Activated naive CD4-positive, alpha-beta T cell treated with anti-CD3 and anti-CD28 coated beads, Interleukin-2, amount 50 U/mL, for 24 hours (primary cell): Measurements from ENCODE around the gene HHIPL2.

ENCODE experiments used
- H3K27ac Mint-ChIP-seq: one replicate; pipeline ENCODE4 v1.8.0; 2021; ENCODE audit warnings: mild to moderate bottlenecking, mixed read lengths
- H3K27me3 Mint-ChIP-seq: one replicate; pipeline ENCODE4 v1.8.0; 2021; ENCODE audit warnings: mixed read lengths
- H3K36me3 Mint-ChIP-seq: one replicate; pipeline ENCODE4 v1.8.0; 2021; ENCODE audit warnings: mixed read lengths
- H3K4me1 Mint-ChIP-seq: one replicate; pipeline ENCODE4 v1.8.0; 2021; ENCODE audit warnings: mixed read lengths
- H3K4me3 Mint-ChIP-seq: one replicate; pipeline ENCODE4 v1.8.0; 2021; ENCODE audit warnings: mild to moderate bottlenecking, mixed read lengths
- H3K9me3 Mint-ChIP-seq: one replicate; pipeline ENCODE4 v1.8.0; 2021; ENCODE audit warnings: mixed read lengths

Gene HHIPL2

GRCh38 chr1:222547944-222548671 is at the start of gene HHIPL2:
Gene HHIPL2 (minus strand): TSS chr1:222548104. CDS start chr1:222548044, 60 bp downstream.
- H3K9me3 Mint-ChIP-seq: no peaks in the 10 kb centered on the region
- H3K27me3 Mint-ChIP-seq: peaks cover 8% of the 10 kb centered on the region
- no peaks in the 10 kb centered on the region for H3K4me1 Mint-ChIP-seq
- H3K27ac Mint-ChIP-seq: no peak within 1 kb of the TSS
- no peak within 1 kb of the TSS for H3K4me3 Mint-ChIP-seq
- no peaks in the 10 kb centered on the region for H3K36me3 Mint-ChIP-seq

- no peaks in the 10 kb centered on the region for H3K9me3 Mint-ChIP-seq
- no peak overlapping the region for H3K4me3 Mint-ChIP-seq
- peaks cover 9% of the 10 kb centered on the region for H3K4me1 Mint-ChIP-seq
- H3K27me3 Mint-ChIP-seq: no peaks in the 10 kb centered on the region
- H3K27ac Mint-ChIP-seq: no peak overlapping the region
- H3K36me3 Mint-ChIP-seq: peaks cover 2% of the 10 kb centered on the region
These were observed 48.8 kb upstream of the HHIPL2 start for GRCh38 chr1:222596696-222597095.

GRCh38 chr1:222594789-222595188 is 46.9 kb upstream of the HHIPL2 start:
- H3K36me3 Mint-ChIP-seq: no peaks in the 10 kb centered on the region
- H3K9me3 Mint-ChIP-seq: no peaks in the 10 kb centered on the region
- peaks cover 22% of the 10 kb centered on the region for H3K4me1 Mint-ChIP-seq
- no peak overlapping the region for H3K4me3 Mint-ChIP-seq
- no peaks in the 10 kb centered on the region for H3K27me3 Mint-ChIP-seq
- no peak overlapping the region for H3K27ac Mint-ChIP-seq

- peaks cover 8% of the 10 kb centered on the region for H3K36me3 Mint-ChIP-seq
- no peak overlapping the region for H3K27ac Mint-ChIP-seq
- H3K27me3 Mint-ChIP-seq: no peaks in the 10 kb centered on the region
- peaks cover 47% of the 10 kb centered on the region for H3K4me1 Mint-ChIP-seq
- H3K4me3 Mint-ChIP-seq: no peak overlapping the region
- H3K9me3 Mint-ChIP-seq: no peaks in the 10 kb centered on the region
These were observed 44.3 kb upstream of the HHIPL2 start for GRCh38 chr1:222592171-222592570.

GRCh38 chr1:222589462-222590302 is 41.8 kb upstream of the HHIPL2 start, which contains the start of gene TAF1A:
Gene TAF1A (minus strand): TSS chr1:222589933.
- H3K4me3 Mint-ChIP-seq: peak within 1 kb of the TSS; percentile 99
- no peaks in the 10 kb centered on the region for H3K27me3 Mint-ChIP-seq
- no peaks in the 10 kb centered on the region for H3K9me3 Mint-ChIP-seq
- H3K27ac Mint-ChIP-seq: peak within 1 kb of the TSS; percentile 97
- H3K36me3 Mint-ChIP-seq: peaks cover 20% of the 10 kb centered on the region
- peaks cover 69% of the 10 kb centered on the region for H3K4me1 Mint-ChIP-seq

GRCh38 chr1:222588135-222588534 is 40.2 kb upstream of the HHIPL2 start:
- Mint-ChIP-seq H3K4me1 (peaks cover 71% of the 10 kb centered on the region), H3K36me3 (peaks cover 23% of the 10 kb centered on the region), H3K9me3 (no peaks in the 10 kb centered on the region), H3K27me3 (no peaks in the 10 kb centered on the region), H3K27ac (peak overlapping the region; percentile 23), H3K4me3 (peak overlapping the region; percentile 99)

- no peaks in the 10 kb centered on the region for H3K9me3 Mint-ChIP-seq
- peak overlapping the region; percentile 72 for H3K4me3 Mint-ChIP-seq
- H3K4me1 Mint-ChIP-seq: peaks cover 73% of the 10 kb centered on the region
- peak overlapping the region; percentile 79 for H3K27ac Mint-ChIP-seq
- peaks cover 30% of the 10 kb centered on the region for H3K36me3 Mint-ChIP-seq
- H3K27me3 Mint-ChIP-seq: no peaks in the 10 kb centered on the region
These were observed 38.9 kb upstream of the HHIPL2 start for GRCh38 chr1:222586842-222587241.

- H3K36me3 Mint-ChIP-seq: peaks cover 42% of the 10 kb centered on the region
- H3K4me1 Mint-ChIP-seq: peaks cover 47% of the 10 kb centered on the region
- H3K27ac Mint-ChIP-seq: no peak overlapping the region
- H3K4me3 Mint-ChIP-seq: no peak overlapping the region
- H3K9me3 Mint-ChIP-seq: no peaks in the 10 kb centered on the region
- no peaks in the 10 kb centered on the region for H3K27me3 Mint-ChIP-seq
These were observed 35.2 kb upstream of the HHIPL2 start for GRCh38 chr1:222583079-222583478.

GRCh38 chr1:222582099-222582774 is 34.3 kb upstream of the HHIPL2 start:
- no peak overlapping the region for H3K4me3 Mint-ChIP-seq
- no peaks in the 10 kb centered on the region for H3K27me3 Mint-ChIP-seq
- no peak overlapping the region for H3K27ac Mint-ChIP-seq
- no peaks in the 10 kb centered on the region for H3K9me3 Mint-ChIP-seq
- H3K36me3 Mint-ChIP-seq: peaks cover 43% of the 10 kb centered on the region
- peaks cover 40% of the 10 kb centered on the region for H3K4me1 Mint-ChIP-seq

GRCh38 chr1:222579316-222579715 is 31.4 kb upstream of the HHIPL2 start:
- Mint-ChIP-seq H3K4me3 (no peak overlapping the region), H3K27me3 (no peaks in the 10 kb centered on the region), H3K4me1 (peaks cover 22% of the 10 kb centered on the region)

GRCh38 chr1:222570837-222571236 is 22.9 kb upstream of the HHIPL2 start:
- peaks cover 29% of the 10 kb centered on the region for H3K4me1 Mint-ChIP-seq
- H3K27ac Mint-ChIP-seq: no peak overlapping the region
- H3K36me3 Mint-ChIP-seq: peaks cover 52% of the 10 kb centered on the region
- no peaks in the 10 kb centered on the region for H3K27me3 Mint-ChIP-seq
- H3K9me3 Mint-ChIP-seq: peaks cover 5% of the 10 kb centered on the region
- H3K4me3 Mint-ChIP-seq: no peak overlapping the region

More at GRCh38 chr1:222579316-222579715, 31.4 kb upstream of the HHIPL2 start:
- Mint-ChIP-seq H3K27ac (no peak overlapping the region), H3K36me3 (peaks cover 46% of the 10 kb centered on the region), H3K9me3 (no peaks in the 10 kb centered on the region)

GRCh38 chr1:222561656-222562055 is 13.8 kb upstream of the HHIPL2 start:
- no peak overlapping the region for H3K27ac Mint-ChIP-seq
- no peaks in the 10 kb centered on the region for H3K9me3 Mint-ChIP-seq
- H3K27me3 Mint-ChIP-seq: no peaks in the 10 kb centered on the region
- no peaks in the 10 kb centered on the region for H3K4me1 Mint-ChIP-seq
- H3K4me3 Mint-ChIP-seq: no peak overlapping the region
- peaks cover 14% of the 10 kb centered on the region for H3K36me3 Mint-ChIP-seq

GRCh38 chr1:222557574-222557973 is 9.7 kb upstream of the HHIPL2 start:
- peaks cover 12% of the 10 kb centered on the region for H3K36me3 Mint-ChIP-seq
- no peaks in the 10 kb centered on the region for H3K9me3 Mint-ChIP-seq
- H3K27me3 Mint-ChIP-seq: no peaks in the 10 kb centered on the region
- no peak overlapping the region for H3K27ac Mint-ChIP-seq
- no peak overlapping the region for H3K4me3 Mint-ChIP-seq
- no peaks in the 10 kb centered on the region for H3K4me1 Mint-ChIP-seq

GRCh38 chr1:222557148-222557547 is 9.2 kb upstream of the HHIPL2 start:
- Mint-ChIP-seq H3K27ac (no peak overlapping the region), H3K4me3 (no peak overlapping the region), H3K36me3 (peaks cover 12% of the 10 kb centered on the region), H3K4me1 (no peaks in the 10 kb centered on the region), H3K9me3 (no peaks in the 10 kb centered on the region), H3K27me3 (no peaks in the 10 kb centered on the region)

GRCh38 chr1:222555992-222556615 is 8.2 kb upstream of the HHIPL2 start:
- H3K9me3 Mint-ChIP-seq: no peaks in the 10 kb centered on the region
- H3K27me3 Mint-ChIP-seq: no peaks in the 10 kb centered on the region
- no peak overlapping the region for H3K4me3 Mint-ChIP-seq
- H3K4me1 Mint-ChIP-seq: no peaks in the 10 kb centered on the region
- peaks cover 10% of the 10 kb centered on the region for H3K36me3 Mint-ChIP-seq
- H3K27ac Mint-ChIP-seq: no peak overlapping the region
